ENCODE measurements around the gene PYGB. TPM values are rescaled to one million over a fixed set of nuclear protein-coding genes. Genes with fewer than 3 reads are reported as not detected.
A peak's percentile ranks its signal among the peaks of the same experiment; 100 is the strongest.
"Not testable (repeated sequence)": the region's sequence is repeated elsewhere in the genome, so short reads cannot be mapped to it uniquely, and the experiment has no call there.

Gene PYGB
- total and polyA plus RNA-seq, 4 experiments from 2014 or later = 28.3 to 35.6 (median 34.2) TPM

DNA sequence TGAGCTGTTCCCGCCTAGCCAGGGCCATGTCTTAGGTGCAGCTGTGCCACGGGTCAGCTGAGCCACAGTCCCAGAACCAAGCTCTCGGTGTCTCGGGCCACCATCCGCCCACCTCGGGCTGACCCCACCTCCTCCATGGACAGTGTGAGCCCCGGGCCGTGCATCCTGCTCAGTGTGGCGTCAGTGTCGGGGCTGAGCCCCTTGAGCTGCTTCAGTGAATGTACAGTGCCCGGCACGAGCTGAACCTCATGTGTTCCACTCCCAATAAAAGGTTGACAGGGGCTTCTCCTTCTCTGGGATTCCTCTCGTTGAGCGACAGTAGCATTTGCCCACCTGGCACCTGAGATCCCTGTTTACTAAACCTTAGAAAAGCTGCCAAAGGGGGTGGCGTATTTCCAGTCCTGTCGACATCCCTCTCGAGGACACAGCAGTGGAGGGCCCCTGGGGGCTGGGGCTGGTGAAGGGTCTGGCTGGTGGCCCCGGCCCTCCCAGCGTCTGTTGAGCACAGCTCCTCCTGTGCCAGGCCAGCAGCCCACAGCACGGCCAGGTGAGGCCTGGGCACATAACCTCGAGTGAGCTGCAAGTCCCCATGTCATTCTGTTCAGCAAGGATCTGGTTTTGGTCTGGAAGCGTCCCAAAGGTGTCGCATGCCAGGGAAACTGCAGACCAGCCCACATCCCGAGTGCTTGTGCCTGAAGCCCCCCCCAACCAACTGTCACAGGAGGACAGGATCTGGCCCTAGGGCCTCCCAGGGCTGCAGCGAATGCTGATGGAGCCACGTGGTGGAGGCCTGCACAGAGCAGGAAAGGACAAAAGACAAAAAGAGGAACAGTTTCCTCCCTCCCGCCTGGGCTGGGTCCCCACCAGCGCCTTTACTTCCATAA, 21.2 kb upstream of the PYGB start:
- H3K36me3 Mint-ChIP-seq = peaks cover 0 to 12% of the 10 kb centered on the region in 2 donors
- H3K4me3 ChIP-seq (ENCODE audit: low read length in 2 of 2) = no peak overlapping the region
- H3K27me3 Mint-ChIP-seq = no peaks in the 10 kb centered on the region
- no peak for DNase-seq
- no peaks in the 10 kb centered on the region for H3K27me3 ChIP-seq (ENCODE audit: insufficient read depth, low read length)
- no peak overlapping the region for H3K4me3 Mint-ChIP-seq
- H3K36me3 ChIP-seq (ENCODE audit: insufficient read depth, low read length) = no peaks in the 10 kb centered on the region
- peaks cover 0 to 3% (median 0%) of the 10 kb centered on the region in 4 donors for H3K4me1 Mint-ChIP-seq
- intact Hi-C loops (cut with micrococcal nuclease) = no loop called here
- ChIA-PET POLR2A (ENCODE audit: partially characterized antibody) (no interaction called here), CTCF (ENCODE audit: partially characterized antibody) (no interaction called here)
- no peaks in the 10 kb centered on the region for H3K9me3 ChIP-seq (ENCODE audit: control insufficient read depth in 1 of 2, low read length in 2 of 2)
- H3K9me3 Mint-ChIP-seq = no peaks in the 10 kb centered on the region
- no peaks in the 10 kb centered on the region for H3K4me1 ChIP-seq (ENCODE audit: insufficient read depth, low read length)
- H3K27ac Mint-ChIP-seq = no peak overlapping the region
- no peak overlapping the region for H3K27ac ChIP-seq (ENCODE audit: low read depth, low read length)

- POLR2A ChIA-PET (ENCODE audit: partially characterized antibody) = no interaction called here
- no peaks in the 10 kb centered on the region for H3K36me3 ChIP-seq (ENCODE audit: insufficient read depth, low read length)
- Mint-ChIP-seq H3K27me3 (no peaks in the 10 kb centered on the region), H3K4me3 (no peak overlapping the region), H3K36me3 (peaks cover 0 to 9% of the 10 kb centered on the region in 2 donors), H3K27ac (no peak overlapping the region), H3K9me3 (no peaks in the 10 kb centered on the region), H3K4me1 (no peaks in the 10 kb centered on the region)
- no peak overlapping the region for H3K4me3 ChIP-seq (ENCODE audit: low read length in 2 of 2)
- CTCF ChIA-PET (ENCODE audit: partially characterized antibody) = no interaction called here
- no peaks in the 10 kb centered on the region for H3K27me3 ChIP-seq (ENCODE audit: insufficient read depth, low read length)
- DNase-seq = no peak
- intact Hi-C loops (cut with micrococcal nuclease) = no loop called here
- H3K27ac ChIP-seq (ENCODE audit: low read depth, low read length) = no peak overlapping the region
- H3K9me3 ChIP-seq (ENCODE audit: control insufficient read depth in 1 of 2, low read length in 2 of 2) = no peaks in the 10 kb centered on the region
- H3K4me1 ChIP-seq (ENCODE audit: insufficient read depth, low read length) = no peaks in the 10 kb centered on the region
Observed at GRCh38 chr20:25227317-25227831, 20.5 kb upstream of the PYGB start.

DNA sequence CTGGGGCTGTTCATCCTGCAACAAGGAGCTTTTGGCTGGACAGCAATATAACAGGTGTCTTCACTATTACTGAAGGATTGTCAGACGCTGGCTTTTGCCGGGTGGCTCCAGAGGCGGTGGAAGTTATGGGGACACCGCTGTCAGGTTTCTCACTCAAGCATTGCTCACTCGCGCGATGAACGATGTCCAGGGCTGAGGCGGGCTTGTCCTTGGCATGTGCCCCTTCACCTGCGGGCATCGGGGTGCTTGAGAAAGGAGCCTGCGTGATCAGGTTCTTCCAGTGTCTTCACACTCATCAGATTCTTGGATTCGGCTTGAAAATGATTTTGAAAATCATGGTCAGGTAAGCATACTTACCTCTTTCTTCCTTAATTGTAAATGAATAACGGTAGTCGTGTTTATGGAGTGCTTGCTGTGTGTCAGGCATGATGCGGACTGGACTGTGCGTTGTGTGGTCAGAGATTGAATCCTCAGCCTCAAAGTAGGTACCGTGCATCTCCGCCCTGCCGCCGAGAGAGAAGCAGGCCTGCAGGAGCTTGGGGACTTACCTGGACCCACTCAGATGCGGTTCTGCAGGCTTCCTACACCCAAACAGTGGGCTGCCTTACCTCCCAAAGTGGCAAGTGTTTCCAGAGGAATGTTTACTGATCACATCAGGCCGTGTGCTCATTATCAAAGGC, 18.3 kb upstream of the PYGB start:
- Histone ChIP-seq H3K4me3 (ENCODE audit: low read length in 2 of 2) (no peak overlapping the region), H3K36me3 (ENCODE audit: insufficient read depth, low read length) (no peaks in the 10 kb centered on the region), H3K4me1 (ENCODE audit: insufficient read depth, low read length) (no peaks in the 10 kb centered on the region), H3K27me3 (ENCODE audit: insufficient read depth, low read length) (no peaks in the 10 kb centered on the region), H3K27ac (ENCODE audit: low read depth, low read length) (no peak overlapping the region), H3K9me3 (ENCODE audit: control insufficient read depth in 1 of 2, low read length in 2 of 2) (no peaks in the 10 kb centered on the region)
- Mint-ChIP-seq H3K4me3 (no peak overlapping the region), H3K27ac (no peak overlapping the region), H3K4me1 (no peaks in the 10 kb centered on the region), H3K9me3 (no peaks in the 10 kb centered on the region), H3K27me3 (peaks cover 2 to 6% of the 10 kb centered on the region in 2 donors), H3K36me3 (peaks cover 0 to 6% of the 10 kb centered on the region in 2 donors)
- POLR2A ChIA-PET (ENCODE audit: partially characterized antibody) = no interaction called here
- CTCF ChIA-PET (ENCODE audit: partially characterized antibody) = no interaction called here
- intact Hi-C loops (cut with micrococcal nuclease) = no loop called here
- no peak for DNase-seq

GRCh38 chr20:25230166-25230831, 17.6 kb upstream of the PYGB start:
- ChIA-PET POLR2A (ENCODE audit: partially characterized antibody) (no interaction called here), CTCF (ENCODE audit: partially characterized antibody) (no interaction called here)
- Mint-ChIP-seq H3K4me1 (no peaks in the 10 kb centered on the region), H3K27me3 (peaks cover 3 to 8% of the 10 kb centered on the region in 2 donors), H3K4me3 (no peak overlapping the region), H3K27ac (no peak overlapping the region), H3K9me3 (no peaks in the 10 kb centered on the region), H3K36me3 (peaks cover 0 to 6% of the 10 kb centered on the region in 2 donors)
- H3K27me3 ChIP-seq (ENCODE audit: insufficient read depth, low read length) = no peaks in the 10 kb centered on the region
- intact Hi-C loops (cut with micrococcal nuclease) = no loop called here
- H3K4me3 ChIP-seq (ENCODE audit: low read length in 2 of 2) = no peak overlapping the region
- H3K36me3 ChIP-seq (ENCODE audit: insufficient read depth, low read length) = no peaks in the 10 kb centered on the region
- no peak for DNase-seq
- H3K9me3 ChIP-seq (ENCODE audit: control insufficient read depth in 1 of 2, low read length in 2 of 2) = no peaks in the 10 kb centered on the region
- H3K27ac ChIP-seq (ENCODE audit: low read depth, low read length) = no peak overlapping the region
- no peaks in the 10 kb centered on the region for H3K4me1 ChIP-seq (ENCODE audit: insufficient read depth, low read length)

GRCh38 chr20:25233016-25233772, 14.7 kb upstream of the PYGB start:
- ChIA-PET POLR2A (ENCODE audit: partially characterized antibody) (no interaction called here), CTCF (ENCODE audit: partially characterized antibody) (interaction anchor here (1.2 kb wide), 1 partner anchor 13 kb away, joined by 5 read pairs; no protein-coding TSS in a partner anchor)
- Histone ChIP-seq H3K36me3 (ENCODE audit: insufficient read depth, low read length) (no peaks in the 10 kb centered on the region), H3K27ac (ENCODE audit: low read depth, low read length) (no peak overlapping the region), H3K27me3 (ENCODE audit: insufficient read depth, low read length) (no peaks in the 10 kb centered on the region), H3K4me1 (ENCODE audit: insufficient read depth, low read length) (no peaks in the 10 kb centered on the region), H3K9me3 (ENCODE audit: control insufficient read depth in 1 of 2, low read length in 2 of 2) (no peaks in the 10 kb centered on the region), H3K4me3 (ENCODE audit: low read length in 2 of 2) (no peak overlapping the region)
- Mint-ChIP-seq H3K27me3 (peaks cover 16% of the 10 kb centered on the region in 2 donors), H3K36me3 (no peaks in the 10 kb centered on the region), H3K4me3 (no peak overlapping the region), H3K27ac (no peak overlapping the region), H3K4me1 (peaks cover 0 to 2% (median 0%) of the 10 kb centered on the region in 4 donors), H3K9me3 (no peaks in the 10 kb centered on the region)
- no peak for DNase-seq
- intact Hi-C loops (cut with micrococcal nuclease) = no loop called here

DNA sequence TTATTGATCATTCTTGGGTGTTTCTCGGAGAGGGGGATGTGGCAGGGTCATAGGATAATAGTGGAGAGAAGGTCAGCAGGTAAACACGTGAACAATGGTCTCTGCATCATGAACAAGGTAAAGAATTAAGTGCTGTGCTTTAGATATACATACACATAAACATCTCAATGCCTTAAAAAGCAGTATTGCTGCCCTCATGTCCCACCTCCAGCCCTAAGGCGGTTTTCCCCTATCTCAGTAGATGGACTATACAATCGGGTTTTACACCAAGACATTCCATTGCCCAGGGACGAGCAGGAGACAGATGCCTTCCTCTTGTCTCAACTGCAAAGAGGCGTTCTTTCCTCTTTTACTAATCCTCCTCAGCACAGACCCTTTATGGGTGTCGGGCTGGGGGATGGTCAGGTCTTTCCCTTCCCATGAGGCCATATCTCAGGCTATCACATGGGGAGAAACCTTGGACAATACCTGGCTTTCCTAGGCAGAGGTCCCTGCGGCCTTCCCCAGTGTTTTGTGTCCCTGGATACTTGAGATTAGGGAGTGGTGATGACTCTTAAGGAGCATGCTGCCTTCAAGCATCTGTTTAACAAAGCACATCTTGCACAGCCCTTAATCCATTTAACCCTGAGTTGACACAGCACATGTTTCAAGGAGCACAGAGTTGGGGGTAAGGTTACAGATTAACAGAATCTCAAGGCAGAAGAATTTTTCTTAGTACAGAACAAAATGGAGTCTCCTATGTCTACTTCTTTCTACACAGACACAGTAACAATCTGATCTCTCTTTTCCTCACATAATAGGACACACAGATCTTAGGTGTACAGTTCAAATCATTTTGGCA, 13.7 kb upstream of the PYGB start:
- H3K27ac ChIP-seq (ENCODE audit: low read depth, low read length); H3K4me3 ChIP-seq (ENCODE audit: low read length in 2 of 2); H3K27me3 ChIP-seq (ENCODE audit: insufficient read depth, low read length); H3K36me3 Mint-ChIP-seq; H3K36me3 ChIP-seq (ENCODE audit: insufficient read depth, low read length); intact Hi-C loops (cut with micrococcal nuclease); CTCF ChIA-PET (ENCODE audit: partially characterized antibody); H3K4me1 Mint-ChIP-seq; H3K4me1 ChIP-seq (ENCODE audit: insufficient read depth, low read length); DNase-seq; H3K9me3 Mint-ChIP-seq; H3K9me3 ChIP-seq (ENCODE audit: control insufficient read depth in 1 of 2, low read length in 2 of 2); POLR2A ChIA-PET (ENCODE audit: partially characterized antibody); H3K27ac Mint-ChIP-seq: not testable (repeated sequence)
- H3K27me3 Mint-ChIP-seq = peaks cover 18 to 21% of the 10 kb centered on the region in 2 donors
- peak overlapping the region in 1 of 8 donors; percentile 30 for H3K4me3 Mint-ChIP-seq

Measured in CD4-positive, alpha-beta memory T cell (primary cell).